Activated CD4-positive, alpha-beta T cell treated with anti-CD3 and anti-CD28 coated beads, Interleukin-2, amount 10 ng/mL, durations not matched to agents 7 days and 5 days (primary cell): ENCODE measurements around the gene SNTA1. TPM values are rescaled to one million over a fixed set of nuclear protein-coding genes. Genes with fewer than 3 reads are reported as not detected.
A peak's percentile ranks its signal among the peaks of the same experiment; 100 is the strongest.
"Not testable (repeated sequence)": the region's sequence is repeated elsewhere in the genome, so short reads cannot be mapped to it uniquely, and the experiment has no call there.

Experiments
- CTCF ChIA-PET: fragments of 350-600 bp; sonication (Branson Sonifier 250); formaldehyde crosslinking; loops from one replicate; lab custom pipeline; 2021; ENCODE audit warnings: antibody characterized with exemption; lab: Charles Lee
- POLR2A ChIA-PET: fragments of 350-600 bp; sonication (Branson Sonifier 250); formaldehyde crosslinking; loops from one replicate; lab custom pipeline; 2021; ENCODE audit warnings: antibody characterized with exemption; lab: Charles Lee
- DNase-seq: peaks from one replicate; pipeline ENCODE4 v3.0.0-alpha.2; 2020
- H3K27ac Mint-ChIP-seq: one replicate; pipeline ENCODE4 v1.8.0; 2021; ENCODE audit warnings: mild to moderate bottlenecking, moderate library complexity, mixed read lengths
- H3K27me3 Mint-ChIP-seq: one replicate; pipeline ENCODE4 v1.8.0; 2021; ENCODE audit warnings: mixed read lengths
- H3K36me3 Mint-ChIP-seq: one replicate; pipeline ENCODE4 v1.8.0; 2021; ENCODE audit warnings: low read depth, mixed read lengths
- H3K4me1 Mint-ChIP-seq: one replicate; pipeline ENCODE4 v1.8.0; 2021; ENCODE audit warnings: mixed read lengths
- H3K4me3 Mint-ChIP-seq: one replicate; pipeline ENCODE4 v1.8.0; 2021; ENCODE audit warnings: mild to moderate bottlenecking, moderate library complexity, mixed read lengths
- H3K9me3 Mint-ChIP-seq: one replicate; pipeline ENCODE4 v1.8.0; 2021; ENCODE audit warnings: mixed read lengths
- total RNA-seq, 2 experiments: library from RNA; stranded (reverse); gene quantifications; one replicate each; pipeline ENCODE4 v1.2.3, GENCODE V29; 2021

The SNTA1 gene
- total RNA-seq, 2 experiments from 2014 or later: 7.8 to 9.5 TPM

- Mint-ChIP-seq H3K9me3 (no peaks in the 10 kb centered on the region), H3K27ac (no peak overlapping the region), H3K36me3 (no peaks in the 10 kb centered on the region), H3K27me3 (no peaks in the 10 kb centered on the region), H3K4me1 (peaks cover 8% of the 10 kb centered on the region), H3K4me3 (no peak overlapping the region)
- no peak for DNase-seq
- CTCF ChIA-PET: interaction anchor here (0.6 to 1.7 kb wide), 4 partner anchors 23 to 1408 kb away, joined by 3 to 5 read pairs (median 4); no protein-coding TSS in a partner anchor
- POLR2A ChIA-PET: interaction anchor here (0.6 kb wide), 1 partner anchor 272 kb away, joined by 4 read pairs; no protein-coding TSS in a partner anchor
These were observed 17.1 kb upstream of the SNTA1 start for GRCh38 chr20:33460711-33461110.

GRCh38 chr20:33459599-33459998 lies 16.0 kb upstream of the SNTA1 start:
- no peaks in the 10 kb centered on the region for H3K27me3 Mint-ChIP-seq
- POLR2A ChIA-PET: no interaction called here
- DNase-seq: no peak
- peaks cover 8% of the 10 kb centered on the region for H3K4me1 Mint-ChIP-seq
- H3K36me3 Mint-ChIP-seq: no peaks in the 10 kb centered on the region
- no peak overlapping the region for H3K4me3 Mint-ChIP-seq
- H3K27ac Mint-ChIP-seq: no peak overlapping the region
- H3K9me3 Mint-ChIP-seq: no peaks in the 10 kb centered on the region
- CTCF ChIA-PET: interaction anchor here (1.7 kb wide), 1 partner anchor 209 kb away, joined by 5 read pairs; no protein-coding TSS in a partner anchor

GRCh38 chr20:33456916-33457642 lies 13.5 kb upstream of the SNTA1 start:
- H3K9me3 Mint-ChIP-seq, H3K4me3 Mint-ChIP-seq, H3K27me3 Mint-ChIP-seq, POLR2A ChIA-PET, H3K27ac Mint-ChIP-seq, H3K4me1 Mint-ChIP-seq, H3K36me3 Mint-ChIP-seq: not testable (repeated sequence)
- CTCF ChIA-PET: interaction anchor here (0.6 to 1.2 kb wide), 11 partner anchors 21 to 960 kb away, joined by 3 to 8 read pairs (median 3); partner anchors contain the start of genes ACTL10 and CBFA2T2
- peak; percentile 82 for DNase-seq

GRCh38 chr20:33450867-33451266 lies 7.3 kb upstream of the SNTA1 start:
- H3K4me3 Mint-ChIP-seq: no peak overlapping the region
- H3K27me3 Mint-ChIP-seq: no peaks in the 10 kb centered on the region
- CTCF ChIA-PET: no interaction called here
- no peak overlapping the region for H3K27ac Mint-ChIP-seq
- peaks cover 7% of the 10 kb centered on the region for H3K4me1 Mint-ChIP-seq
- H3K9me3 Mint-ChIP-seq: peaks cover 2% of the 10 kb centered on the region
- POLR2A ChIA-PET: no interaction called here
- no peak for DNase-seq
- H3K36me3 Mint-ChIP-seq: no peaks in the 10 kb centered on the region

GRCh38 chr20:33445881-33446625 lies 2.5 kb upstream of the SNTA1 start:
- Mint-ChIP-seq H3K36me3 (no peaks in the 10 kb centered on the region), H3K27me3 (peaks cover 9% of the 10 kb centered on the region), H3K27ac (peak overlapping the region; percentile 32), H3K4me1 (peaks cover 29% of the 10 kb centered on the region), H3K4me3 (no peak overlapping the region), H3K9me3 (peaks cover 2% of the 10 kb centered on the region)
- CTCF ChIA-PET: interaction anchor here (3.3 kb wide), 1 partner anchor 222 kb away, joined by 10 read pairs; no protein-coding TSS in a partner anchor
- no peak for DNase-seq
- POLR2A ChIA-PET: no interaction called here

GRCh38 chr20:33444797-33445560 lies 1.4 kb upstream of the SNTA1 start:
- no peaks in the 10 kb centered on the region for H3K36me3 Mint-ChIP-seq
- H3K9me3 Mint-ChIP-seq: peaks cover 2% of the 10 kb centered on the region
- POLR2A ChIA-PET: interaction anchor here (0.6 kb wide), 2 partner anchors 18 to 193 kb away, joined by 3 read pairs; no protein-coding TSS in a partner anchor
- peaks cover 29% of the 10 kb centered on the region for H3K4me1 Mint-ChIP-seq
- H3K27me3 Mint-ChIP-seq: peaks cover 9% of the 10 kb centered on the region
- H3K27ac Mint-ChIP-seq: peak overlapping the region; percentile 95
- peak overlapping the region; percentile 86 for H3K4me3 Mint-ChIP-seq
- CTCF ChIA-PET: interaction anchor here (0.6 to 3.3 kb wide), 5 partner anchors 10 to 223 kb away, joined by 3 to 10 read pairs (median 3); partner anchors contain the start of gene CDK5RAP1
- DNase-seq: peak; percentile 41

GRCh38 chr20:33443006-33443511 lies 504 bp downstream of the SNTA1 start:
- Mint-ChIP-seq H3K27me3 (peaks cover 9% of the 10 kb centered on the region), H3K4me1 (peaks cover 29% of the 10 kb centered on the region), H3K27ac (peak overlapping the region; percentile 79), H3K36me3 (no peaks in the 10 kb centered on the region), H3K4me3 (peak overlapping the region; percentile 70), H3K9me3 (no peaks in the 10 kb centered on the region)
- CTCF ChIA-PET: interaction anchor here (0.6 to 1.1 kb wide), 3 partner anchors 54 to 266 kb away, joined by 3 to 6 read pairs (median 4); partner anchors contain the start of gene ACTL10
- POLR2A ChIA-PET: no interaction called here
- peak; percentile 30 for DNase-seq

GRCh38 chr20:33442136-33443005 lies 1.2 kb downstream of the SNTA1 start:
- H3K36me3 Mint-ChIP-seq: no peaks in the 10 kb centered on the region
- peaks cover 9% of the 10 kb centered on the region for H3K27me3 Mint-ChIP-seq
- ChIA-PET POLR2A (no interaction called here), CTCF (no interaction called here)
- H3K9me3 Mint-ChIP-seq: no peaks in the 10 kb centered on the region
- peak overlapping the region; percentile 79 for H3K27ac Mint-ChIP-seq
- H3K4me3 Mint-ChIP-seq: peak overlapping the region; percentile 70
- no peak for DNase-seq
- H3K4me1 Mint-ChIP-seq: peaks cover 29% of the 10 kb centered on the region

- Mint-ChIP-seq H3K27me3 (peaks cover 9% of the 10 kb centered on the region), H3K9me3 (no peaks in the 10 kb centered on the region), H3K4me1 (peaks cover 27% of the 10 kb centered on the region), H3K27ac (peak overlapping the region; percentile 50), H3K36me3 (no peaks in the 10 kb centered on the region), H3K4me3 (no peak overlapping the region)
- ChIA-PET POLR2A (no interaction called here), CTCF (no interaction called here)
- DNase-seq: no peak
These were observed 2.2 kb downstream of the SNTA1 start for GRCh38 chr20:33441142-33441955.

GRCh38 chr20:33440562-33440961 lies 3.0 kb downstream of the SNTA1 start:
- CTCF ChIA-PET, DNase-seq, H3K27me3 Mint-ChIP-seq, H3K27ac Mint-ChIP-seq, H3K36me3 Mint-ChIP-seq, POLR2A ChIA-PET, H3K4me3 Mint-ChIP-seq, H3K9me3 Mint-ChIP-seq: not testable (repeated sequence)
- peaks cover 21% of the 10 kb centered on the region for H3K4me1 Mint-ChIP-seq

GRCh38 chr20:33438481-33438880 lies 5.1 kb downstream of the SNTA1 start:
- H3K27me3 Mint-ChIP-seq: peaks cover 9% of the 10 kb centered on the region
- POLR2A ChIA-PET: interaction anchor here (0.6 kb wide), 1 partner anchor 37 kb away, joined by 6 read pairs; the partner anchor contains the start of gene CDK5RAP1
- no peaks in the 10 kb centered on the region for H3K36me3 Mint-ChIP-seq
- DNase-seq: no peak
- H3K9me3 Mint-ChIP-seq: no peaks in the 10 kb centered on the region
- CTCF ChIA-PET: no interaction called here
- no peak overlapping the region for H3K4me3 Mint-ChIP-seq
- H3K27ac Mint-ChIP-seq: no peak overlapping the region
- peaks cover 8% of the 10 kb centered on the region for H3K4me1 Mint-ChIP-seq
